HUES64 (cell line): ENCODE results near the gene KRCC1.

ENCODE experiments used
- H3K27ac ChIP-seq: 2 replicates; pipeline ENCODE4 v1.7.0; 2013; ENCODE audit warnings: low read depth, low read length, inconsistent platforms
- H3K27me3 ChIP-seq: 2 replicates; pipeline ENCODE4 v1.6.1; 2013; ENCODE audit warnings: mild to moderate bottlenecking, low read length; ENCODE audit not compliant: insufficient read depth
- H3K36me3 ChIP-seq: 2 replicates; pipeline ENCODE4 v1.6.1; 2013; ENCODE audit warnings: mild to moderate bottlenecking, low read length; ENCODE audit not compliant: insufficient read depth
- H3K4me1 ChIP-seq: 2 replicates; pipeline ENCODE4 v1.6.1; 2013; ENCODE audit warnings: mild to moderate bottlenecking, low read length, moderate library complexity; ENCODE audit not compliant: insufficient read depth
- H3K4me3 ChIP-seq: 2 replicates; pipeline ENCODE4 v1.5.1; 2013; ENCODE audit warnings: mild to moderate bottlenecking, low read length, moderate library complexity
- H3K9ac ChIP-seq: 2 replicates; pipeline ENCODE4 v1.6.1; 2013; ENCODE audit warnings: mild to moderate bottlenecking, low read depth, low read length
- H3K9me3 ChIP-seq: 2 replicates; pipeline ENCODE4 v1.6.1; 2013; ENCODE audit warnings: low read depth, low read length; ENCODE audit not compliant: insufficient read depth
- WGBS: fragments of 150-250, 120-280 bp; methylation state at CpG from one replicate; pipeline ENCODE4 v1.1.7; 2013; ENCODE audit warnings: missing lambda C conversion rate; 5-methylcytosine and 5-hydroxymethylcytosine counted together

KRCC1 gene

GRCh38 chr2:88042476-88042875 lies 13.1 kb downstream of the KRCC1 start:
- Histone ChIP-seq H3K4me1 (peaks cover 6% of the 10 kb centered on the region), H3K4me3 (no peak overlapping the region), H3K27ac (no peak overlapping the region; the same call in 1 of the 2 replicates), H3K36me3 (no peaks in the 10 kb centered on the region), H3K9ac (no peak overlapping the region), H3K27me3 (no peaks in the 10 kb centered on the region), H3K9me3 (no peaks in the 10 kb centered on the region)
- 91% methylated on average over 5 of the region's 5 CpGs for WGBS

- no peak overlapping the region for H3K4me3 ChIP-seq
- peaks cover 22% of the 10 kb centered on the region for H3K36me3 ChIP-seq
- no peak overlapping the region for H3K9ac ChIP-seq
- no peaks in the 10 kb centered on the region for H3K9me3 ChIP-seq
- no peaks in the 10 kb centered on the region for H3K27me3 ChIP-seq
- H3K4me1 ChIP-seq: peaks cover 6% of the 10 kb centered on the region
- WGBS: 100% methylated on average over 2 of the region's 4 CpGs
- no peak overlapping the region for H3K27ac ChIP-seq
Measured at GRCh38 chr2:88038263-88039105, 17.1 kb downstream of the KRCC1 start.

GRCh38 chr2:88036606-88037005 lies 19.0 kb downstream of the KRCC1 start:
- Histone ChIP-seq H3K9me3 (no peaks in the 10 kb centered on the region), H3K27ac (no peak overlapping the region), H3K36me3 (peaks cover 34% of the 10 kb centered on the region), H3K4me1 (no peaks in the 10 kb centered on the region; the same call in 1 of the 2 replicates), H3K9ac (no peak overlapping the region), H3K4me3 (no peak overlapping the region), H3K27me3 (no peaks in the 10 kb centered on the region)

- peaks cover 34% of the 10 kb centered on the region for H3K36me3 ChIP-seq
- H3K9me3 ChIP-seq: no peaks in the 10 kb centered on the region
- H3K4me3 ChIP-seq: no peak overlapping the region
- H3K27ac ChIP-seq: no peak overlapping the region
- H3K27me3 ChIP-seq: no peaks in the 10 kb centered on the region
- no peak overlapping the region for H3K9ac ChIP-seq
- 100% methylated on average over 1 of the region's 2 CpGs for WGBS
- no peaks in the 10 kb centered on the region for H3K4me1 ChIP-seq
Measured at GRCh38 chr2:88036182-88036581, 19.4 kb downstream of the KRCC1 start.

- H3K27me3 ChIP-seq: no peaks in the 10 kb centered on the region
- no peaks in the 10 kb centered on the region for H3K9me3 ChIP-seq
- peaks cover 4% of the 10 kb centered on the region; the same call in 1 of the 2 replicates for H3K4me1 ChIP-seq
- H3K36me3 ChIP-seq: peaks cover 63% of the 10 kb centered on the region
- no peak overlapping the region for H3K9ac ChIP-seq
- 91% methylated on average over 6 of the region's 7 CpGs for WGBS
- H3K4me3 ChIP-seq: no peak overlapping the region
- no peak overlapping the region for H3K27ac ChIP-seq
Measured at GRCh38 chr2:88032070-88032702, 23.4 kb downstream of the KRCC1 start.

GRCh38 chr2:88028931-88029330 lies 26.7 kb downstream of the KRCC1 start:
- Histone ChIP-seq H3K4me1 (peaks cover 16% of the 10 kb centered on the region), H3K27ac (no peak overlapping the region), H3K9ac (no peak overlapping the region), H3K4me3 (no peak overlapping the region), H3K27me3 (no peaks in the 10 kb centered on the region), H3K9me3 (no peaks in the 10 kb centered on the region), H3K36me3 (peaks cover 45% of the 10 kb centered on the region)
- 98% methylated on average over 4 of the region's 4 CpGs for WGBS

GRCh38 chr2:88027697-88028389 lies 27.7 kb downstream of the KRCC1 start:
- 94% methylated on average over 10 of the region's 10 CpGs for WGBS
- no peaks in the 10 kb centered on the region for H3K9me3 ChIP-seq
- H3K27me3 ChIP-seq: no peaks in the 10 kb centered on the region
- no peak overlapping the region for H3K4me3 ChIP-seq
- no peak overlapping the region for H3K27ac ChIP-seq
- H3K4me1 ChIP-seq: peaks cover 19% of the 10 kb centered on the region
- peaks cover 37% of the 10 kb centered on the region for H3K36me3 ChIP-seq
- H3K9ac ChIP-seq: no peak overlapping the region

GRCh38 chr2:88024509-88024908 lies 31.1 kb downstream of the KRCC1 start:
- Histone ChIP-seq H3K27me3 (no peaks in the 10 kb centered on the region), H3K4me1 (peaks cover 16% of the 10 kb centered on the region), H3K4me3 (peak overlapping the region; percentile 26), H3K27ac (peak overlapping the region; percentile 76; the same call in 1 of the 2 replicates), H3K36me3 (peaks cover 18% of the 10 kb centered on the region), H3K9me3 (no peaks in the 10 kb centered on the region), H3K9ac (0 out of 2 replicates have a peak overlapping the region, but pooled peaks have one; percentile 8)
- 6% methylated on average over 6 of the region's 6 CpGs for WGBS

GRCh38 chr2:88022669-88022921 lies 33.0 kb downstream of the KRCC1 start:
- Histone ChIP-seq H3K27me3 (0 out of 2 replicates have a peak, but pooled peaks cover under 1% of the 10 kb centered on the region), H3K9ac (no peak overlapping the region), H3K36me3 (0 out of 2 replicates have a peak, but pooled peaks cover 3% of the 10 kb centered on the region), H3K27ac (no peak overlapping the region), H3K9me3 (peaks cover 4% of the 10 kb centered on the region; the same call in 1 of the 2 replicates), H3K4me3 (no peak overlapping the region), H3K4me1 (peaks cover 18% of the 10 kb centered on the region)
- WGBS: 97% methylated on average over 5 of the region's 5 CpGs

GRCh38 chr2:88019985-88020384 lies 35.6 kb downstream of the KRCC1 start:
- no peaks in the 10 kb centered on the region for H3K36me3 ChIP-seq
- H3K27ac ChIP-seq: no peak overlapping the region
- no peak overlapping the region for H3K4me3 ChIP-seq
- 79% methylated on average over 3 of the region's 3 CpGs for WGBS
- H3K27me3 ChIP-seq: peaks cover 4% of the 10 kb centered on the region; the same call in 1 of the 2 replicates
- H3K4me1 ChIP-seq: peaks cover 17% of the 10 kb centered on the region
- H3K9me3 ChIP-seq: peaks cover 4% of the 10 kb centered on the region; the same call in 1 of the 2 replicates
- no peak overlapping the region for H3K9ac ChIP-seq

GRCh38 chr2:88018909-88019308 lies 36.7 kb downstream of the KRCC1 start:
- no peak overlapping the region for H3K9ac ChIP-seq
- H3K36me3 ChIP-seq: no peaks in the 10 kb centered on the region
- H3K27me3 ChIP-seq: peaks cover 4% of the 10 kb centered on the region; the same call in 1 of the 2 replicates
- H3K27ac ChIP-seq: no peak overlapping the region
- 82% methylated on average over 6 of the region's 6 CpGs for WGBS
- H3K4me1 ChIP-seq: peaks cover 10% of the 10 kb centered on the region
- no peak overlapping the region for H3K4me3 ChIP-seq
- H3K9me3 ChIP-seq: peaks cover 4% of the 10 kb centered on the region; the same call in 1 of the 2 replicates
